Stimulated activated CD4-positive, alpha-beta T cell treated with anti-CD3 and anti-CD28 coated beads, Interleukin-1b, Interleukin-23, amount 100 ng/mL, for 4 hours (primary cell): ENCODE data around the gene MAD1L1.

ENCODE experiments used
- DNase-seq, 2 donors: peaks; one replicate each; pipeline ENCODE4 v3.0.0-alpha.2; 2020; ENCODE audit warnings: low read depth in 2 of 2

MAD1L1 gene

DNA sequence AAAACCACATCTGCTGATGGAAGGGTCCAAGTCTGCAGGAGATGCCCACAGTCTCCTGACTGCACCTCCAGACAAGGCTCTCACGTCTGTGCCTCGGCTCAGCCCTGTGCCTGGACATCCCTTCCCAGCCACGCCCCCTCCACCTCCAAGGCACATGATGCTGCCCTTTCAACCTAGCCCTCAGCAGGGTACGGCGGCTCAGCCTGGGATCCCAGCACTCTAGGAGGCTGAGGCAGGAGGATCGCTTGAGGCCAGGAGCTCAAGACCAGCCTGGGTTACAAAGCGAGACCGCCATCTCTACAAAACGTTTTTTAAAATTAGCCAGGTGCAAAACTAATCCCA lies 14.3 kb downstream of the MAD1L1 start:
- DNase-seq, result no peak

DNA sequence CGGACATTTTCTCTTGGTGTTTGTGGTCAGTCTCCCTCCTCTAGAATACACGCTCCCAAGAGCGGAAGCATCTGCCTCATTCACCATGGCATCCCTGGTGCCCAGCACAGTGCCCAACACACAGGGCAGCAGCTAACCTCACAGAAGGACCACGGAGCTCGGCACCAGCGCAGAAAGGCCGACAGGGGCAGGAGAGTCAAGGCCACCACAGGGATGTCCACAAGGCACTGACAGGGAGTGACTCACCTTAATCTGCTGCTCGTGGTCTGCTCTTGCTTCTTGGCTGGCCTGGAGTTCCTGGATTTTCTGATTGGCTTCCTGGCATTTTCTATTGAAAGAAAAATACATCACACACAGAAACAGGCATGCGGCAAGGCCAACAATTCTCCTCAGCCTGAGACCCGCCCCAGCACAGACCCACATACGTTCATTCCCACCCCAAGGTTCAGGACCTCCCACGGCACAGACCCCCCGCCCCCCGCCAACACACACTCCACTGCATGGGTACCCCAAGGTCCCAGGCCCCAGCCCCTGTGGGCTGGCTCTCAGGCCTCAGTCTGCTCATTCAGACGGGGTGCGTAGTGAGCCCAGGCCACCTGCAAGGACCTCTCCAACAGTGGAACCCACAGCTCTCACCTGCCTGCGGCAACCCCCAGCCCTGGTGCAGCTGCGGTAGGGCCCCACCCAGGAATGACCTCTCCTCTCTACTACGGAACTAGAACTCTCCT lies 14.9 kb downstream of the MAD1L1 start:
- no peak for DNase-seq

DNA sequence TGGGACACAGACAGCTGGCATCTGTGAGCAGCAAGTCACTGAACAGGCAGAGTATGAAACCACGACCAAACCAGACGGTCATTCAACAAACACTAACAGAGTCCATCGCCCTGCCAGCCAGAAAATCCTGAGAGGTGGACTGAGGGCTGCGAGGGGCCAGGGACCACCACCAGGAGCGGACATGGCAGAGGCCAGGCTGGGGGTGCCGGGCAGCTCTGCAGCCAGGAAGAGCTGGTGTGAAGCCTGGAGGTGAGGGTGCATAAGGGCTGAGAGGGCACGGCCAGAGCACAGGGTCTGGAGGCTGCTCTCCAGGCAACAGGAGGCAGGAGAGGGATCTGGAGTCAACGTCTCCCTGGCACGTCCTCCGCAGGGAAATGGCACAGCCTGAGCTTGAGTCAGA lies 15.5 kb downstream of the MAD1L1 start:
- DNase-seq, result no peak

DNA sequence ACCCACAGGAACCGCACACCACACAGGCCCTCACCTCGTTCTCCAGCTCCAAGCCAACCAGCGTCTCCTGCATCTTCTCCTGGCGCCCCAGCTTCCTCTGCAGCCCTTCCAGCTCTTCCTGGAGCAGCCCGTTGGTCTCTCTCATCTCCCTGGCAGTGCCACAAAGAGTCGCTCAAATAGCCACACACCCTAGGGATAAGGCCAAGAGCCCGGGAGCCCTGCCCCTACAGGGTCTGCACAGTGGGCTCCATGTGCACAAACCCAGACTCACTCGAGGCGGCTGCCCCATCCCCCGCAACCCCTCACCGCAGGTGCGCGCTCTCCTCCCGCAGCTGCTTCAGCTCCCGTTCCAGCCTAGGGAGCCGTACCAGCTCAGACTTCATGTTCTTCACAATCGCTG lies 16.9 kb downstream of the MAD1L1 start:
- no peak for DNase-seq

DNA sequence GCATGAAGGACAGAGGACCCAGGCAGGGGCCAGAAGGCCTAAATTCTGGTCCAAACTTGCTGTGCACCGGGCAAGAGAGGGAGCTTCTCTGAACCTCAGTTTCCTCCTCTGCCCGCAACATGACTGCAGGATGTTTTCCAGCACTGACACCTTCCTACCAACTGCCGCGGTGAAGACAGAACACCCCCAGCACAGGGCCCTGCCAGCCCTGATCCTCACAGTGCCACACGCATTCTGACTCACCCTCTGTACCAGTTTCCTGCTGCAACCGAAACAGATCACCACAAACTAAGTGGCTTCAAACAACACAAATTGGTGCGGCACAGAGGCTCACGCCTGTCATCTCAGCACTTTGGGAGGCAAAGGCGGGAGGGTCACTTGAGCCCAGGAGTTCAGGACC lies 18.1 kb downstream of the MAD1L1 start:
- no peak for DNase-seq

DNA sequence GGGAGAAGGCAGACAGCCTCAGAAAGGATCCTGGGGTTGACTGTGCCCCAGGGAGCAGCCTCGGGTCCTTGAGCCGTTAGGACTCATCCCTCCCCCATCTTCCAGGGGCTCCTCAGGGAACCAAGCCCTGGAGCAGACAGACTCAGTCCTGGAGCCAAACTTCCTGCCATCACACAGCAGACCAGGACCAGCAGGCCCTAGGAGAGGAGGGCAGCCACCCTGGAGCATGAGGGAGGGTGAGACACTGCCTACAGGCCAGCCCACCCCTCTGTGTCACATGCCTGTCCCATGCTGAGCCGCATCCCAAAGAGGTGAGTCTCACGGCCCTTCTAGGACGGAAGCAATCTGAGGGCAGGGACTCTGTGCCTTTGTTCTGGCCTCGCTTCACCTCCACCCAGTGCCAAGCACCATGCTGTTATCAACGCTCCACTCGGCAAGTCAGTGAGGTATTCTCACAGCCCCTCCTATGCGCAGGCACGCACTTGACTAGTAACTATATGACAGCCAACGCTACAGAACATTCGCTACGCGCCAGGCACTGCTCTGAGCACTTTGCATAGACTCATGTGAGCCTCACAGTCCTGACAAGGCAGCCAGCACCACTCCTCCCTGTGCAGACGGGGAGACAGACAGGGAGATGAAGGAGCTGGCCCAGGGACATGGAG lies 19.1 kb downstream of the MAD1L1 start:
- DNase-seq, result no peak

DNA sequence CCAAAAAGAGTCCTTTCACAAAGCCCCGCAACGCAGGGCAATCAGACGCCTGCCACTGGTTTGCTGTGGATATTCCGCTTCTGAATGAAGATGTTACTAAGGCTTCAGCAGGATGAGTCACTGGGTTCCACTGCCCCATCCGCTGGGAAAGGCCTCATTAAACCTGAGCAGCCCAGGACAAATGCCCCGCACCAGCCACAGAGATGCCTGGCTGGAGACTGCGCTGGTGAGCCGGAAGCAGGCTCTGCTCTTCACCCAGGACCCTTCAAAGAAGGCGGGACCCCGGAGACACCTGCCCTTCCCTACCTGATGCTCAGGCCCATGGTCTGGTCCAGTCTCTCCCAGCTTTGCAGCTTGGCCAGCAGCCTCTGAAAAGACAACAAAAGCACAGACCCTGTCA lies 19.8 kb downstream of the MAD1L1 start:
- no peak for DNase-seq

DNA sequence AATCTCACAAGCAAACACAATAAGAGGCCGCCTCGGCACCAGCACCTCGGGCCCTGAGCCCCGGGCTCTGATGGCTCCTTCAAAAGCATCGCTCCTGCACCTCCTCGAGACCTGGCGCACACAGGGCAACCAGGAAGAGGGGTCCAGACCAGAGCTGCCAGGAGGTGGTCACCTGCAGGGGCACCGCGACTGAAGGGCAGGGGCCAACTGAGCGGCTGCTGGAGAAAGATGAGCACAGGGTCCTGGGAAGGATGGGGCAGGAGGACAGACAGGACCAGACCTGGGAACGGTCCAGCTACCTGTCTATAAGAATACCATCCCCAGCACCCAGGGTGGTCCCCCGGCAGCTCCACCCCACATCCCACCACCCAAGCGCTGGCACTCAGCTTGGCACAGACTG lies 20.8 kb downstream of the MAD1L1 start:
- no peak for DNase-seq

DNA sequence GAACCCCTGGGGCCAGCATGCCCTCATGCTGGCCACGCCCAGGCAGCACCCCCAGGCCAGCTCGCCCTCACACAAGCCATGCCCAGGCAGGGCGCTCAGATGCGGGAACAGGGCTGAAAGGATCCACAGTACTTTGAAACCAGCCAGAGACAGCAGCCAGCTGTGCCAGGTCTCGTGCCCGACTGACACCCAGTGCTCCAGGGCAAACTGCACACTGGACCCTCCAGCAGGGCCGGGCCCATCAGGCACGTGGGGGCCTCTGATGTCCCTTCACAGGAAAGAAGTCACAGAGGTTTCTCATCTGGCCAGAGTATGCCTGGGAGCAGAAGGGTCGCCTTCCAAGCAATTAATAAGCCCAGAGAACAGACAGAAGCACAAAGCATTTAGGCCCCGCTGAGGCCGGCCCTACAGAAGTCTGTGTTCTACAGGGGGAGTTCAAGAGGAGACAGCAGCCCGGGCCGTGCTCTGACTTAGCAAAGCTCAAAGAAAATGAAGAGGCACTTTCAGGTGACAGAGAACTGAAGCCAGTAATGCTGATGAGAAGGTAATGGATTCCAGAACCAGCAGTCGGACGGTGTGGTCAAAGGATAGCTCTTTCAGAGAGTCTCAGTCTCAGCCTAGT lies 21.4 kb downstream of the MAD1L1 start:
- DNase-seq, result no peak

DNA sequence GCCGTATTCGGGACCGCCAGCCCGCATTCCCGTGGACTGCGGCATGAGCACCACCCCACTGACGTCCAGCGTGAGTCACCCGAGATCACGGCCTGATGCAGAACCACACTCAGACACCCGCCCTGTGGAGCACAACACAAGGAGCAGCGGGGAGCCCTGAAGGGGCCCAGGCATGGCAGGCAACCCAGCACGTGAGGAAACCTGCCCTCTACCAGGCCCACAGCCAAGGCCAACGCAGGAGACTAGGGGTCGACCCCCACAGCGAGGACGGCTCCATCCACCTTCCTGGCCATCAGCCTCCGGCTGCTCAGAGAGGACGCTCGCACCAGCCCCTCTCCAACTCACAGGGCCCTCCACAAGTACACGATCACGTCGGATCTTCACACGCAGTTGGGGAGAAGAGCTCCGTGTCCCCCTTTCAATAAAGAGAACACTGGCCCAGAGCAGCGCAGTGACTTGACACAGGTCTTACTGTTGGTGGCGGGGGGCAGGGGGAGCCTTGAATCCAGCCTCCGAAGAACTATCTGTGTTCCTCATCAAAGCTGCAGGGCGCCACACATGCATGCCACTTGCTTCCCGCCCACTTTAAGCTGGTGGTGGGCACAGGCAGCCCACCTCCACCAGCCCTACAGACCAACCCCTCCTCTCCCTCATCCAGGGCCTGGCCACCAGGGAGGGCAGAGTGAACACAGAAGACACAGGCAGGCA lies 22.0 kb downstream of the MAD1L1 start:
- DNase-seq, result no peak

DNA sequence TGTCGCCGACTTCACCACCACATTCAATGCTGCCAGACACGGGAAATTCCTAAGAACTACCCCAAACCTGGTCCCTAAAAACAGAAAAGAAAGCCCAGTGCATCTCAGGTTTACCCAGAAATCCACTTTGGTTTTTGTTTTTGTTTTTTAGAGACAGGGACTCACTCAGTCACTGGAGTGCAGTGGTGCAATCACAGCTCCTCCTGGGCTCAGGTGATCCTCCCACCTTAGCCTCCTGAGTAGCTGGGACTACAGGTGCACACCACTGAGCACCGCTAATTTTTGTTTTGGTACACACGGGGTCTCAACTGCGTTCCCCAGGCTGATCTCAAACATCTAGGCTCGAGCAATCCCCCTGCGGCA lies 22.8 kb downstream of the MAD1L1 start:
- no peak for DNase-seq

DNA sequence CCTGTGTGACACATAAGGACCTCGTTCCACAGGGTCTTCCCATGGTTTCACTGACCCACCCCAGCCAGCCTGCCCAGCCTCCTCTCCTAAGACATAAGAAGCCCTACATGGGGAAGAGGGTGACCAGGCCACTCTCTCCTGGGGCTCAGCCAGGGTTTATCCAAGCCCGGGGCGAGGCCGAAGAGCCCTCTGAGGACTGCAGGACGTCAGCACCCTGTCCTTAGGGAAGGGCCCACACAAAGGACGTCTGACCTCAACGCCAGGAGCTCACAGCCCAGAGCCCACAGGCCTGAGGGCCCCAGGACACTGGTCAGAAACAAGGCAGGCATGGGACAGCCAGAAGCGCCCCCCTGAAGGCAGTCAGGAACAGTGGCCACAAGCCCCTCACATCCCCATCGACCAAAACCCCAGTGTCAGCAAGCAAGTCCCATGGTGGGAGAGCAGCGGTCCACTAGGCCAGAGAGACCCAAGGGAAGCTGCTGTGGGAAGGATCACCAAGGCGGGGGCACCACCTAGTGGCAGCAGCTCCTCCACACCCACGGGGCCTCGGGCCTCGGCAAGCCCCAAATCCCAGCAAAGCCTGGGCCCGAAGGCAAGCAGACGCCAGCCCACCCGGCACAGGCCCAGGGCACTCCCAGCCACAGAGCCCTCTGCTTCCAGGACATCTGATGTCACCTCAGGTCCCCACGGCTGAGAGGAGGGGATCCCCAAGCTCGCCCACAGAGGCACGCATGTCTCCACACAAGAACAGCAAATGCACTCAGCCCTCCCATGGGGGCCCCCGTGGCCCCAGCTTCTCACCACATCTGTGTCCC lies 23.4 kb downstream of the MAD1L1 start:
- DNase-seq, result peak; percentile 15 to 29

DNA sequence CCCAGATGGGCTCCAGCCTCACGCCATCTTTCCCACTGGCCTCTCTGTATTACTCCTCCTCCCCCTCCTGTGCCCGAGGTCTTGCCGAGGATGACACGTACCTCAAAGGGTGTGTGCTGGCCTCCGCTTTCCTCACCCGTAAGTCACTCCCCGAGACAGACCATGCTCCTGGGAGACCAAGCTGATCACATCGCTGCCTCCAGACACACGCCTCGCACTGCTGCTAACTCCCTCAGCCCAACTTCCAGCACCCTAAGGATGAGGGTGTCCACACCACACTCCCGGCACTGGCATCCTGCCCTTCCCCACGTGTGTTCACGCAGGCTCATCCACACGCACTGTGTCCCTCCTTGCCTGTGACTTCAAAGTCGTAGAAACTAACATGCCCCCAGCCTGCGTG lies 24.0 kb downstream of the MAD1L1 start:
- no peak for DNase-seq

DNA sequence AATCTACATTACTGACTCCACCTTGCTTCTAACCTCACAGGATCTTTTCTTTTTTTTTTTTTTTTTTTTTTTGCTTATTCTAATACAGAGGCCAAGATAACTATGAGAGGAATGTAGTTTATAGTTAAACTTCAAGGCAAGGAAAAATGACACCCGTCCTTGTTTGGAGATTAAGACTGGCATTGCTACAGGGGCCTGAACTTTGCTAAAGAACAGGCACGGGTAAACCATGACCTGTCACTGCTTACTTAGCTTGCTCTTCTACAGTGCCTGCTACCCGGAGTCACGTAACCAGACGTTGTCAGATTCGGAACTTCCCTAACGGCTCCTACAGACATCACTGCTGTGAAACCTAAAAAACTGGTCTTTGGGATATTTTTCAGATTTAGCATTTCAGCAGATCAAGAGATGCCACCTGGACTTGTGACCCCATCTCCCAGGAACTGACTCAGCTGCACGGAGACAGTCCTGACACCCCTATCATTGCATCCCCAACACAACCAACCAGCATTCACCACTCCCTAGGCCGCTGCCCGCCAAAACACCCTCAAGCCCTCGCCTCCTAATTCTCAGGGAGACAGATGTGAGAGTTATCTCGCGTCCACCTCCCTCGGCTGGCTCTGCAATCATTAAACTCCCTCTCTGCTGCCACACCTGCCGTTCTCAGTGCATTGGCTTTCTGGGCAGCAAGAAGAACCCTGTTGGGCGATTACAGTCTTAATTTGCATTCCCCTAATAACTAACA lies 27.5 kb downstream of the MAD1L1 start:
- no peak for DNase-seq

DNA sequence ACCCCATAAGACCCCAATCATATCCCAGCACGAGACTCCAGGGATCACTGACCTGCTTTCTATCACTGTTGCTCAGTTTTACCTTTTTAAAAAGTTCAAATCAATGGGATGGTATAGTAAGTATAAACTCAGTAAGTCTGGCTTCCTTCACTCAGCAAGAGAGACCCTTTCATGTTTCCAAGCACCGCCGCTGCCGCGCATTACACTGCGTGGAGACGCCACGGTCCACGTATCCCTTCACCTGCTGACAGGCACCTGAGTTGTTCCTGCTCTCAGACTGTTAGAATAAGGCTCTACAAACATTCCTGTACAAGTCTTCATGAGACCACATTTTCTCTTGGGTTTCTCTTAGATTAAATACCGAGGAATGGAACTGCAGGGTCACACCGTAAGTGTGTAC lies 28.3 kb downstream of the MAD1L1 start:
- DNase-seq, result no peak

DNA sequence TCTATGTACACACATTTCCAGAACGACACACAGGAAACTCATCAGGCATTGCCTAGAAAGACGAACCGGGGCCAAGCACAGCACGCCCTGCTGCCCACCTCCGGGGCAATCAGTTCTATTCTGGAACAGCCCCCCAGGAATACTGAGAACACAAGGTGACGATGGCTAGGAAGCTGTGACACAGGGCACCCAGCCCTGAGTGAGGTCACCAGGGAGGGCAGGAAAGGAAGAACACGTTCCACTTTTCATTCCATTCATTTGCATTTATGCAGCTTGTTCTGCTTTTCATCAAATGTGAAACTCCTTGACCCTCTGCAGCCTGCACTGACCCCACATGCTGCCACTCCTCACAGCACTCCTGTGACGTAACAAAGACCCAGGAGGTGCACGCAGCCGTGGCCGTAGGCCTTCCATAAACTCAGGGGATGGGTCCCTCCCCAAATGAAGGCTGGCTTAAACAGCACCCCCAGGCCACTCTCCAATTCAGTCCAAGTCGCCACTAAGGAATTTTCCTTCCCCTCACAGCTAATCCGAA lies 28.9 kb downstream of the MAD1L1 start:
- DNase-seq, result no peak

DNA sequence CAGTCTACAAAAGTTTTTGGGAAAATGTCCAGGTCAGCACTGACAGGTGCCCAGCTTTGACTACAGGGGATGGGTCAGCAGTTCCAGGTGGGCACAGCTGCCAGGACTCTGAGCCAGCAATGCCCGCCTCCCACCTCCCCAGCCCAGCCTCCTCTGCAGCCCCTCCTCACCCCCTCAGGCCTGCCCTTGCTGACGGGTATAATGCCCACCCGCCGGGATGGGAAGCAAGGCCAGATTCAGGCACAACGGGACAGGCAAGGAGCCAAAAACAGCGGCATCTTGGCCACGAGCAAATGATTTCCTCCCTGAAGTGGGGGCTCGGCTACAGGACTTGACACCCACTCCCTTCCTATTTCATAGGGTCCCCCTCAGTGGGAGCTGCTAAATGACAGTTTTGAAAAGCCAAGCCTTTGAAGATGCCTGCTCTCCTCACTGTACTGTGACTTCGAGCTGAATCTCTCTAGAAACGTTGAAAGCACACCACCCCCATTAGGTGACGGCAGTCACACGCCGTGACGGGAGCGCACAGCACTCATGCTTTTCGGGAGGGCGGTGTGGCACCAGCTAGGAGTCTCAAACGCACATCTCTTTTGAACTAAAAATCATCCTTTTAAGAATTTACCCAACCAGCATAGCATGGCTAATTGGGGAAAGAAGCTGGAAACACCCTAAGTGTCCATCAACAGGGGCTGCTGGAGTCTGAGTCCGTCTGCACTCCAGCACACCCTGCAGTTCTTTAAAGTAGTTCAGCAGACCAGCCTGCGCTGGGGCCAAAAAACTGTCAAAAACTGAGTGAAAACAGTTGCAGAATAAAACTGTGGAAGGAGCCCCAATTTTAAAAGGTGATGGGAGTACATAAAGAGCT lies 29.6 kb downstream of the MAD1L1 start:
- DNase-seq, result no peak

DNA sequence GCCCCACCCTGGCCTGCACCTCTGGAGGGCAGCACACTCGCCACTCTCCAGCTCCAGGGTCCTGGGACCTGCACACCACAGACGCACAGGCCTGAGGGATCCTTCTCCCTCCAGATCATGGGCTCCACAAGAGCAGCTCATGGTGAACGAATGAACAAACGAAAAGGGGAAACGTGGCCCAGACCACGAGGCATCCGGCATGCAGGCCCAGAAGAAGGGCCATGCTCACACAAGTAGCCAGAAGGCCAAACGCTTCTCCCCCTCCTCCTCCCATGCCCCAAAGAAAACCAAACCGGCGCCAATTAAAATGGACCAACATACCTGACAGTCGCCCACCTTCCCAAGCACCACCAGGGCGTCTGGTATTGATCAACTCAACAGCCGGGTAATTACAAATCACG lies 30.4 kb downstream of the MAD1L1 start:
- DNase-seq, result no peak

DNA sequence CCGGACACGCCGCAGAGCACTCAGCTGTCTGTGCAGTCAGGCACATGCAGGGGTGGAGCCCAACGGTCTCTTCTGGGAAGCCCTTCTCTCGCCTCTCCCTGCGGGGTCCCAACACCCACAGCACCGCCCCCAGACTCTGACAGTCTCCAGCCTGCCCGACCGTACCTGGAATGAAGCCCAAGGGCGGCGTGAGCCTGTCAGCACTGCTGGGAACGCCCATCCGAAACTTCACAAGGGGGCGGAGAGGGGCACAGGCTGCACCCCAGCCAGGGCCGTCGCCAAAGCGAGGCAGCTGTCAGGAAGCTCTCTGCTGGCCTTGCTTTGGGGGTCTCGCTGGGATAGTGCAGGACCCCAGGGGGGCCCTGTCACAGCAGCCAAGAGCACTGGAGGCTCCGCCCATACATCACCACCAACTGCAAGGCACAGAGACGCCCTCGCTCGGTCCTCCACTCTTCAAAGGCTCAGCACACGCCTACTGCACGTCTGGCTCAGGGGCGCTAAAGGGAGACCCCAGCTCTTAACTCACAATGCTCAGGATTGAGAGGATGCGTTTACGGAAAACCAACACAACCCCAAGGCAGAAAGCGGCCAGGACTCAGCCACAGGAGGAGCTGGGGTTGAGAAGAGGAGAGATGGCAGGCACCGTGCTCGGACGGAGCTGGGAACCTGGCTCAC lies 30.9 kb downstream of the MAD1L1 start:
- no peak for DNase-seq
